Liver (tissue), 9 donors: ENCODE data around the gene TAB2. TPM values are rescaled to one million over a fixed set of nuclear protein-coding genes. Genes with fewer than 3 reads are reported as not detected.

ENCODE experiments used
- DNase-seq: peaks from one replicate; pipeline ENCODE4 v3.0.0-alpha.2; 2017; ENCODE audit warnings: low spot score
- H3K27ac ChIP-seq, 2 donors: one replicate each; pipeline ENCODE4 v1.7.0; 2013; ENCODE audit warnings: inconsistent platforms in 2 of 2, low read length in 2 of 2, control low read depth in 1 of 2, low read depth in 1 of 2, mild to moderate bottlenecking in 1 of 2
- H3K27me3 ChIP-seq, 4 donors: one replicate each; pipeline versions ENCODE4 v1.6.1 to v1.7.0; 2013; ENCODE audit warnings: low read length in 3 of 4, inconsistent platforms in 1 of 4, mild to moderate bottlenecking in 1 of 4, moderate library complexity in 1 of 4; ENCODE audit not compliant: control insufficient read depth in 4 of 4, insufficient read depth in 4 of 4
- H3K36me3 ChIP-seq, 4 donors: one replicate each; pipeline versions ENCODE4 v1.6.1 to v1.7.0; 2013; ENCODE audit warnings: low read length in 3 of 4, mild to moderate bottlenecking in 3 of 4, low read depth in 1 of 4, moderate library complexity in 1 of 4; ENCODE audit not compliant: control insufficient read depth in 4 of 4, insufficient read depth in 3 of 4
- H3K4me1 ChIP-seq, 4 donors: one replicate each; pipeline versions ENCODE4 v1.6.1 to v1.7.0; 2013; ENCODE audit warnings: low read length in 3 of 4, mild to moderate bottlenecking in 3 of 4, moderate library complexity in 1 of 4; ENCODE audit not compliant: control insufficient read depth in 4 of 4, insufficient read depth in 4 of 4
- H3K4me3 ChIP-seq, 3 donors: one replicate each; pipeline versions ENCODE4 v1.6.1 to v1.7.0; 2013; ENCODE audit warnings: low read length in 3 of 3, control low read depth in 1 of 3, low read depth in 1 of 3, mild to moderate bottlenecking in 1 of 3
- H3K9ac ChIP-seq, 2 donors: one replicate each; pipeline ENCODE4 v1.7.0; 2013; ENCODE audit warnings: low read length in 2 of 2, mild to moderate bottlenecking in 2 of 2, moderate library complexity in 2 of 2, control low read depth in 1 of 2, low read depth in 1 of 2
- H3K9me3 ChIP-seq, 4 donors: one replicate each; pipeline versions ENCODE4 v1.6.1 to v1.7.0; 2013; ENCODE audit warnings: low read length in 3 of 4; ENCODE audit not compliant: control insufficient read depth in 4 of 4
- EGR1 ChIP-seq, 2 donors: IDR thresholded peaks; 2 replicates each; pipeline ENCODE4 v1.6.1; 2016 to 2018; ENCODE audit warnings: antibody characterized with exemption in 2 of 2, low read depth in 2 of 2
- FOXA2 ChIP-seq: IDR thresholded peaks from 2 replicates; pipeline ENCODE4 v1.6.1; 2016; ENCODE audit warnings: antibody characterized with exemption
- GABPA ChIP-seq, 2 donors: IDR thresholded peaks in 1 of 2; conservative IDR thresholded peaks in 1 of 2; 2 replicates each; pipeline ENCODE4 v1.6.1; 2016; ENCODE audit warnings: antibody characterized with exemption in 2 of 2, mild to moderate bottlenecking in 1 of 2, moderate library complexity in 1 of 2
- HNF4G ChIP-seq: IDR thresholded peaks from 2 replicates; pipeline ENCODE4 v1.6.1; 2016; ENCODE audit warnings: antibody characterized with exemption
- NR2F2 ChIP-seq: IDR thresholded peaks from 2 replicates; pipeline ENCODE4 v1.6.1; 2016; ENCODE audit warnings: antibody characterized with exemption
- RAD21 ChIP-seq, 2 donors: IDR thresholded peaks; 2 replicates each; pipeline ENCODE4 v1.6.1; 2016; ENCODE audit warnings: antibody characterized with exemption in 2 of 2, mild to moderate bottlenecking in 2 of 2
- RXRA ChIP-seq, 2 donors: IDR thresholded peaks; 2 replicates each; pipeline ENCODE4 v1.6.1; 2017 to 2018; ENCODE audit warnings: antibody characterized with exemption in 2 of 2, mild to moderate bottlenecking in 1 of 2
- SP1 ChIP-seq: IDR thresholded peaks from 2 replicates; pipeline ENCODE4 v1.6.1; 2018; ENCODE audit warnings: antibody characterized with exemption, mild to moderate bottlenecking
- TAF1 ChIP-seq: conservative IDR thresholded peaks from 2 replicates; pipeline ENCODE4 v1.6.1; 2016; ENCODE audit warnings: antibody characterized with exemption, mild to moderate bottlenecking
- YY1 ChIP-seq: IDR thresholded peaks from 2 replicates; pipeline ENCODE4 v1.6.1; 2016; ENCODE audit warnings: antibody characterized with exemption, mild to moderate bottlenecking
- WGBS: extraction: QIAGEN DNeasy Blood & Tissue Kit; methylation state at CpG from one replicate; pipeline ENCODE4 v1.1.7; 2013; 5-methylcytosine and 5-hydroxymethylcytosine counted together
- polyA plus RNA-seq, 2 donors: library from polyadenylated mRNA; stranded (reverse) in 1 of 2; unstranded in 1 of 2; fragments of 200-250 nt in 1 of 2; fragments of >200 nt in 1 of 2; fragmentation: Nextera tagmentation in 1 of 2; extraction: Ambion mirVana in 1 of 2; gene quantifications; one replicate each; pipeline versions ENCODE4 v1.2.1 to v1.2.3, GENCODE V29; 2013 to 2015
- total RNA-seq, 2 donors: library from RNA; depleted of rRNA; stranded (reverse); fragments of >200 nt; gene quantifications; one replicate each; pipeline ENCODE4 v1.2.3, GENCODE V29; 2014
- TF ChIP-seq, protein P1 (sequence below): IDR thresholded peaks from 2 replicates; pipeline ENCODE4 v1.6.1; 2016; ENCODE audit warnings: antibody characterized with exemption, mild to moderate bottlenecking
- donor health status: healthy.
- donor health status: healthy.
- donor health status: healthy.
- donor health status: healthy.
- donor health status: healthy.

TAB2 gene
- total and polyA plus RNA-seq, 4 donors, result 10.5 to 25.6 (median 18.0) TPM

DNA sequence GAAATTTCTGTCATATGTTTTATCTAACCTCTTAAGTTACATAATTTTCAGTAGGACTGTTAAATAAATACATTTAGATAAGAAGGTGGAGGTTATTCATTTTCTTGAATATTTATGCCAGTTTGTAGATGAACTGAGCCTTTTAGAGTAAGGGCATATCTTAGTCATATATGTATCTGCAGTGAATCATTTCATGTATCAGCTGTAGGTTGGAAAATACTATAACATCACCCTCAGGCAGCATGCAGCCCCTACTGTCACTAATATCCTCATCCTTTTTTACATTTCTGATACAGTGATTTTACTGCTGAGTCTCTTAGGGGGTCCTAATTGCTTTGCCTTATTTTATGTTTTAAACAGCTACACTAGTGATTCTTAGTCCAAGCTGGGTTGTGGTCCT lies 63.0 kb downstream of the TAB2 start:
- TF ChIP-seq EGR1 (IDR thresholded peaks at IDR 0.05; ENCODE audit: low read depth in 2 of 2) (no peak), GABPA (IDR thresholded peaks at IDR 0.05 in 1 of 2, conservative IDR thresholded peaks at IDR 0.05 in 1 of 2) (no peak), YY1 (no peak), TAF1 (no peak), NR2F2 (no peak), HNF4G (no peak), RAD21 (IDR thresholded peaks at IDR 0.05) (no peak), SP1 (no peak), FOXA2 (no peak)
- TF ChIP-seq, protein P1, sequence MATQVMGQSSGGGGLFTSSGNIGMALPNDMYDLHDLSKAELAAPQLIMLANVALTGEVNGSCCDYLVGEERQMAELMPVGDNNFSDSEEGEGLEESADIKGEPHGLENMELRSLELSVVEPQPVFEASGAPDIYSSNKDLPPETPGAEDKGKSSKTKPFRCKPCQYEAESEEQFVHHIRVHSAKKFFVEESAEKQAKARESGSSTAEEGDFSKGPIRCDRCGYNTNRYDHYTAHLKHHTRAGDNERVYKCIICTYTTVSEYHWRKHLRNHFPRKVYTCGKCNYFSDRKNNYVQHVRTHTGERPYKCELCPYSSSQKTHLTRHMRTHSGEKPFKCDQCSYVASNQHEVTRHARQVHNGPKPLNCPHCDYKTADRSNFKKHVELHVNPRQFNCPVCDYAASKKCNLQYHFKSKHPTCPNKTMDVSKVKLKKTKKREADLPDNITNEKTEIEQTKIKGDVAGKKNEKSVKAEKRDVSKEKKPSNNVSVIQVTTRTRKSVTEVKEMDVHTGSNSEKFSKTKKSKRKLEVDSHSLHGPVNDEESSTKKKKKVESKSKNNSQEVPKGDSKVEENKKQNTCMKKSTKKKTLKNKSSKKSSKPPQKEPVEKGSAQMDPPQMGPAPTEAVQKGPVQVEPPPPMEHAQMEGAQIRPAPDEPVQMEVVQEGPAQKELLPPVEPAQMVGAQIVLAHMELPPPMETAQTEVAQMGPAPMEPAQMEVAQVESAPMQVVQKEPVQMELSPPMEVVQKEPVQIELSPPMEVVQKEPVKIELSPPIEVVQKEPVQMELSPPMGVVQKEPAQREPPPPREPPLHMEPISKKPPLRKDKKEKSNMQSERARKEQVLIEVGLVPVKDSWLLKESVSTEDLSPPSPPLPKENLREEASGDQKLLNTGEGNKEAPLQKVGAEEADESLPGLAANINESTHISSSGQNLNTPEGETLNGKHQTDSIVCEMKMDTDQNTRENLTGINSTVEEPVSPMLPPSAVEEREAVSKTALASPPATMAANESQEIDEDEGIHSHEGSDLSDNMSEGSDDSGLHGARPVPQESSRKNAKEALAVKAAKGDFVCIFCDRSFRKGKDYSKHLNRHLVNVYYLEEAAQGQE, result no peak
- no peak for DNase-seq
- Histone ChIP-seq H3K27ac (no peak overlapping the region), H3K4me3 (no peak overlapping the region), H3K4me1 (peaks cover 0 to 9% (median 7%) of the 10 kb centered on the region in 4 donors), H3K9ac (no peak overlapping the region), H3K9me3 (no peaks in the 10 kb centered on the region), H3K36me3 (peaks cover 4 to 25% (median 19%) of the 10 kb centered on the region in 4 donors), H3K27me3 (no peaks in the 10 kb centered on the region)

DNA sequence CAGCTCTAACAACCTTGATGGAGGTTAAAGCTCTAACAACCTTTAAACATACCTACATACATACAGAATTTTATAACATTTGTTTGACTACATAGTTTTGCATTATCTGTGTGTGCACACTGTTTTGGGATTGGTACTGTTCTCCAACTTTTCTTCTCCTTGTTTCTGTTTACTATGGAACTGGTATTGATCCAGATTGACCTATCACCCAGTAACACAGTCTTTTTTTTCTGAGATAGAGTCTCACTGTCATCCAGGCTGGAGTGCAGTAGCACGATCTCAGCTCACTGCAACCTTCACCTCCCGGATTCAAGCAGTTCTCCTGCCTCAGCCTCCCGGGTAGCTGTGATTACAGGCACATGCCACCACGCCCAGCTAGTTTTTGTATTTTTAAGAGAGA lies 65.9 kb downstream of the TAB2 start:
- H3K9me3 ChIP-seq, result peaks cover 0 to 1% (median 0%) of the 10 kb centered on the region in 4 donors
- H3K4me1 ChIP-seq, result peaks cover 0 to 9% (median 7%) of the 10 kb centered on the region in 4 donors
- H3K27me3 ChIP-seq, result no peaks in the 10 kb centered on the region
- TF ChIP-seq GABPA (IDR thresholded peaks at IDR 0.05 in 1 of 2, conservative IDR thresholded peaks at IDR 0.05 in 1 of 2) (no peak), YY1 (no peak), RAD21 (IDR thresholded peaks at IDR 0.05) (no peak), RXRA (IDR thresholded peaks at IDR 0.05) (peak; percentile 39 to 57), HNF4G (no peak), NR2F2 (no peak)
- no peak overlapping the region for H3K9ac ChIP-seq
- H3K4me3 ChIP-seq, result no peak overlapping the region
- 76% methylated on average over 4 of the region's 4 CpGs for WGBS
- no peak for DNase-seq
- H3K36me3 ChIP-seq, result peaks cover 2 to 20% (median 15%) of the 10 kb centered on the region in 4 donors
- H3K27ac ChIP-seq, result no peak overlapping the region

DNA sequence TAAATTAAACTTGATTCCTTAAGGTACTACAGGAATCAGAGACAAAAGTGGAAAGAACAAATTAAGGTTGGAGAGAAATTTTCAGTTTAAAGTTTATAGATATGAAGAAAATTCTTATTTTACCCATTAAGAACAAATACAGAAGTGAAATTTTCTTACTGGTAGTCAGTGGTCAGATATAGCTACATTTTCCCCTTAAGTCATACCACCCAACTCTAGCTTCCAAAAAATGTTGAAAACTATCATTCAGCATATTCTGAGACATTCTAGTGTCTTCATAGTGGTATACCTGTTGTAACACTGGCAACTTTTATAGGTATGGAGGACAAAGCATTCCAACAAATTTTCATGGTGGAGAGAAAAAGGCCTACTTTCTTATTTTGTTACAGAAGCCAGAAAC lies 67.0 kb downstream of the TAB2 start:
- no peak overlapping the region for H3K9ac ChIP-seq
- no peak for DNase-seq
- H3K27ac ChIP-seq, result no peak overlapping the region
- peaks cover 0 to 1% (median 0%) of the 10 kb centered on the region in 4 donors for H3K9me3 ChIP-seq
- H3K36me3 ChIP-seq, result peaks cover 2 to 9% (median 5%) of the 10 kb centered on the region in 4 donors
- no peak overlapping the region for H3K4me3 ChIP-seq
- H3K4me1 ChIP-seq, result peaks cover 0 to 9% (median 7%) of the 10 kb centered on the region in 4 donors
- no peaks in the 10 kb centered on the region for H3K27me3 ChIP-seq
- TF ChIP-seq RAD21 (IDR thresholded peaks at IDR 0.05), result no peak
- no peak for TF ChIP-seq GABPA (IDR thresholded peaks at IDR 0.05 in 1 of 2, conservative IDR thresholded peaks at IDR 0.05 in 1 of 2)
- no peak for TF ChIP-seq RXRA (IDR thresholded peaks at IDR 0.05)
- TF ChIP-seq HNF4G, result no peak
